Gastrocnemius medialis (tissue), 4 donors: ENCODE results near the gene RNF223. TPM values are rescaled to one million over a fixed set of nuclear protein-coding genes. Genes with fewer than 3 reads are reported as not detected.

ENCODE experiments used
- ATAC-seq, 2 donors: fragments of 150-250 bp; one replicate each; pipeline ENCODE4 v1.9.1; 2016
- DNase-seq, 2 donors: peaks; one replicate each; pipeline ENCODE4 v3.0.0-alpha.2; 2019
- H3K27ac ChIP-seq, 4 donors: fragments of 200-600 bp; sonication (generic); 1 replicate in 1 of 4; 2 replicates in 3 of 4; pipeline ENCODE4 v1.5.1; 2016 to 2018; ENCODE audit warnings: mild to moderate bottlenecking in 2 of 4, moderate library complexity in 1 of 4
- H3K27me3 ChIP-seq, 3 donors: fragments of 200-600 bp; sonication (generic) in 2 of 3; 1 replicate in 1 of 3; 2 replicates in 2 of 3; pipeline versions ENCODE4 v1.5.1 to v1.6.0; 2016 to 2019; ENCODE audit warnings: mild to moderate bottlenecking in 1 of 3, moderate library complexity in 1 of 3
- H3K36me3 ChIP-seq, 2 donors: fragments of 200-600 bp; sonication (generic) in 1 of 2; one replicate each; pipeline ENCODE4 v1.5.1; 2017 to 2018
- H3K4me1 ChIP-seq, 2 donors: fragments of 200-600 bp; sonication (generic) in 1 of 2; one replicate each; pipeline ENCODE4 v1.5.1; 2016 to 2017; ENCODE audit warnings: mild to moderate bottlenecking in 2 of 2
- H3K4me3 ChIP-seq, 4 donors: fragments of 200-600 bp; sonication (generic) in 3 of 4; 1 replicate in 1 of 4; 2 replicates in 3 of 4; pipeline ENCODE4 v1.5.1; 2016 to 2019; ENCODE audit warnings: mild to moderate bottlenecking in 2 of 4
- H3K9me3 ChIP-seq, 3 donors: fragments of 200-600 bp; sonication (generic) in 2 of 3; 1 replicate in 1 of 3; 2 replicates in 2 of 3; pipeline ENCODE4 v1.5.1; 2016 to 2019
- CTCF ChIP-seq, 5 experiments: fragments of 450-650 bp in 3 of 5; fragments of 200-600 bp in 2 of 5; sonication (generic) in 2 of 5; IDR thresholded peaks in 4 of 5; conservative IDR thresholded peaks in 1 of 5; 1 replicate in 4 of 5; 2 replicates in 1 of 5; pipeline ENCODE4 v1.5.1; 2016 to 2019; ENCODE audit warnings: antibody characterized with exemption in 5 of 5, mild to moderate bottlenecking in 3 of 5, moderate library complexity in 3 of 5
- POLR2A ChIP-seq, 2 donors: fragments of 450-650 bp; IDR thresholded peaks; one replicate each; pipeline ENCODE4 v1.6.1; 2017; ENCODE audit warnings: antibody characterized with exemption in 2 of 2, mild to moderate bottlenecking in 2 of 2, moderate library complexity in 2 of 2
- in situ Hi-C, 4 donors: fragments of 200-750 bp; cut with MboI; loops; one replicate each; pipeline versions ENCODE4 v1.15.0 to v1.8.0; 2017; ENCODE audit warnings: low sequenced_read_pairs in 4 of 4
- intact Hi-C: fragments of 100-400 bp; cut with DNase I; formaldehyde crosslinking; loops from one replicate; pipeline ENCODE4 v1.15.1; 2023; ENCODE audit warnings: low total_unique reads
- total RNA-seq, 4 donors: library from RNA; depleted of rRNA; stranded (reverse); fragments of >200 nt; gene quantifications; one replicate each; pipeline versions ENCODE4 v1.1.0 to v1.2.3, GENCODE V29; 2016

The RNF223 gene
- total RNA-seq, 4 donors from 2014 or later: not detected

DNA sequence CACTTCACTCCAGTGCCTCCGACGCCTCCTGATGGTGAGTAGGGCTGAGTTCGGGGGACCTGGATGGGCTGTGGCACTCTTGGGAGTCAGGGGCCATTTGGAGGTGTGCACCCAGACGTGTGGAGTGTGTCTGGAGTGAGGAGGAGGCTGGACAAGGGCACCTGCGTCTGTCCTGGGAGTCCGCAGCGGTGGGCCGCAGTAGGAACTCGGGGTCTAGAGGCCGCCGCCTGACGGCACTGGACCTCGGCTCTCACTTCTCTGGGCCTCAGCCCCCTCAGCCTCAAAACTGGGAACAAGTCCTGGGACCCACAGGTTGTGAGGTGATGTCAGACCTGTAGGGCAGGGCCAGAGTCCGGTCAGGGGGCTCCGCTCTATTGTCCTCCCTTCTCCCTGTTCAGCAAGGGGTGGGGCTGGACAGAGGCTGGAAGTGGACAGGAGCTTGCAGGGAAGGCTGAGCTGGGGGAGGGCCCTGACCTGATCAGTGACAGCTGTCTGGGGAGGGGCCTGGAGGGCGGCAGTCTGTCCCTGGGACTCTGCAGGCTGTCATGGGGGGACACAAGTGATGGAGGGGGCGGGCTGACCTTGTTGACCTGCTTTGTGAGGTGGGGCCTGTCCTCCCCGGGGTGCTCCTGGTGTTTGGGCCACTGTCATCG is 38.7 kb downstream of the RNF223 start:
- in situ Hi-C loops: no loop called here
- H3K4me1 ChIP-seq: peaks cover 12 to 28% of the 10 kb centered on the region in 2 donors
- no peak for ATAC-seq

GRCh38 chr1:1034439-1034781 is 39.7 kb downstream of the RNF223 start:
- ATAC-seq: no peak
- no peak for DNase-seq
- Histone ChIP-seq H3K27me3 (peaks cover 25 to 53% (median 48%) of the 10 kb centered on the region in 3 donors), H3K4me3 (peak overlapping the region; percentile 32 to 48 (median 38)), H3K27ac (no peak overlapping the region), H3K36me3 (no peaks in the 10 kb centered on the region), H3K9me3 (no peaks in the 10 kb centered on the region), H3K4me1 (peaks cover 5 to 19% of the 10 kb centered on the region in 2 donors)
- no peak for TF ChIP-seq POLR2A (IDR thresholded peaks at IDR 0.05)
- no peak for TF ChIP-seq CTCF (IDR thresholded peaks at IDR 0.05 in 4 of 5, conservative IDR thresholded peaks at IDR 0.05 in 1 of 5)
- intact Hi-C loops (loop anchor here (5.0 to 10.0 kb wide), 2 partner anchors 80 to 258 kb away; partner anchors contain the start of gene C1orf159), in situ Hi-C loops (no loop called here)

More for the DNA sequence above, 38.7 kb downstream of the RNF223 start:
- H3K27me3 ChIP-seq: peaks cover 33 to 63% (median 58%) of the 10 kb centered on the region in 3 donors
- intact Hi-C loops: loop anchor here (10.0 kb wide), 1 partner anchor 79 kb away; the partner anchor contains the start of gene C1orf159
- no peak overlapping the region for H3K27ac ChIP-seq
- H3K36me3 ChIP-seq: no peaks in the 10 kb centered on the region
- H3K4me3 ChIP-seq: no peak overlapping the region
- H3K9me3 ChIP-seq: no peaks in the 10 kb centered on the region
- DNase-seq: no peak
- TF ChIP-seq POLR2A (IDR thresholded peaks at IDR 0.05): no peak

- H3K36me3 ChIP-seq: no peaks in the 10 kb centered on the region
- peaks cover 5 to 19% of the 10 kb centered on the region in 2 donors for H3K4me1 ChIP-seq
- in situ Hi-C loops: no loop called here
- no peak for TF ChIP-seq CTCF (IDR thresholded peaks at IDR 0.05 in 4 of 5, conservative IDR thresholded peaks at IDR 0.05 in 1 of 5)
- no peak for TF ChIP-seq POLR2A (IDR thresholded peaks at IDR 0.05)
- H3K27ac ChIP-seq: no peak overlapping the region
- peak overlapping the region; percentile 32 to 48 (median 38) for H3K4me3 ChIP-seq
- intact Hi-C loops: loop anchor here (1.0 to 10.0 kb wide), 4 partner anchors 29 to 407 kb away; partner anchors contain the start of gene C1orf159
- peaks cover 19 to 48% (median 43%) of the 10 kb centered on the region in 3 donors for H3K27me3 ChIP-seq
- no peak for DNase-seq
- no peak for ATAC-seq
- no peaks in the 10 kb centered on the region for H3K9me3 ChIP-seq
These were observed 40.2 kb downstream of the RNF223 start for GRCh38 chr1:1033731-1034438.

DNA sequence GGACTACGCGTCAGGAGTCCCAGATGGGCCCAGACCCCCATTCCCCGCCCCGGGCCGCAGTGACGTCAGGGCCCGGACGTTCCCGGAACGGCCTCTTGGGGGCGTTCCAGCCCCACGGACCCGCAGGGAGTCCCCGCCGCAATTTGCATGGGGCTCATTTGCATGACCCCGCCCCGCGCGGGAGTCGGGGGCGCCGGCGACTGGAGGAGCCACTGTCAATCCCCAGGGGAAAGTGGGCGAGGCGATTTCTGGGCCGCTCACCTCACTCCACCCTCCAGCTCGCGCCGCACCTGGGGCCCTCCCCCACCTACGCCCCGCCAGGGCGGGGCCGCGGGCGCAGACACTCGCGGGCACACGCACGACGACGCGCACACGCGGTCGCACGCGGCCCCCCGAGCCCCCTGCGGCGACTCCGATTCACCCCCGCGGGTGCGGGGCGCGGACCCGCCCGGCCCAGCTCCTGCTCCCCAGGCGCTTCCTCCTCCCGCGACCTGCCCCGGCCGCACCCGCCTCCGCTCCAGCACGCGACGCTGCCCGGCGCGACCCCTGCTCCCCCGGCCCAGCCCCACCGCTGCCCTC is 41.0 kb downstream of the RNF223 start:
- peak; percentile 38 to 75 for DNase-seq
- in situ Hi-C loops (no loop called here), intact Hi-C loops (loop anchor here (1.0 to 10.0 kb wide), 4 partner anchors 30 to 408 kb away; partner anchors contain the start of gene C1orf159)
- no peaks in the 10 kb centered on the region for H3K9me3 ChIP-seq
- peaks cover 12 to 40% (median 35%) of the 10 kb centered on the region in 3 donors for H3K27me3 ChIP-seq
- TF ChIP-seq POLR2A (IDR thresholded peaks at IDR 0.05): no peak
- peak; percentile 61 to 88 (median 76) for TF ChIP-seq CTCF (IDR thresholded peaks at IDR 0.05 in 4 of 5, conservative IDR thresholded peaks at IDR 0.05 in 1 of 5)
- no peaks in the 10 kb centered on the region for H3K36me3 ChIP-seq
- peak; percentile 69 to 88 for ATAC-seq
- peaks cover 5 to 19% of the 10 kb centered on the region in 2 donors for H3K4me1 ChIP-seq
- no peak overlapping the region for H3K27ac ChIP-seq
- H3K4me3 ChIP-seq: peak overlapping the region; percentile 15 to 48 (median 43)
